Measurements from ENCODE around the gene ZNF793. TPM values are rescaled to one million over a fixed set of nuclear protein-coding genes. Genes with fewer than 3 reads are reported as not detected.

Gene ZNF793
- total and polyA plus RNA-seq, 9 of the 15 experiments (the other 6 are each of a cell fraction or from before 2014, with no cell fraction given), result 0.02 to 0.04 (median 0.03) TPM; not detected in 6

- TF ChIP-seq PHF8 (IDR thresholded peaks at IDR 0.05; ENCODE audit: borderline replicate concordance, low read length) (peak; percentile 53; the same call in 1 of the 2 replicates), CTBP1 (IDR thresholded peaks at IDR 0.05; ENCODE audit: borderline replicate concordance) (no peak), BACH1 (tag; IDR thresholded peaks at IDR 0.05) (no peak), CTCFL (IDR thresholded peaks at IDR 0.05; ENCODE audit: borderline replicate concordance, insufficient read depth, low read depth, low read length, poor library complexity, severe bottlenecking) (peak; percentile 4), ZFP91 (CRISPR knock-in tag; IDR thresholded peaks at IDR 0.05) (no peak), ZBTB40 (IDR thresholded peaks at IDR 0.05) (no peak), ZBTB40 (CRISPR knock-in tag; IDR thresholded peaks at IDR 0.05) (no peak), NRF1 (conservative IDR thresholded peaks at IDR 0.05 in 1 of 2, IDR thresholded peaks at IDR 0.05 in 1 of 2) (peak; percentile 88 to 91), RAD21 (CRISPR knock-in tag; conservative IDR thresholded peaks at IDR 0.05 in 1 of 2, IDR thresholded peaks at IDR 0.05 in 1 of 2) (peak in 1 of 2 experiments; percentile 47; a peak in 1 of 4 replicates), NKRF (IDR thresholded peaks at IDR 0.05; ENCODE audit: borderline replicate concordance) (no peak)
Measured at GRCh38 chr19:37551129-37551993, 44.6 kb downstream of the ZNF793 start (continued).

All from K562 (cell line).